Mesenchymal stem cell (in vitro differentiated cells and primary cell): ENCODE data around the gene IL1A.

ENCODE experiments used
- DNase-seq: peaks from one replicate; pipeline ENCODE4 v3.0.0-alpha.2; 2013
- H2AFZ ChIP-seq: one replicate; pipeline ENCODE4 v1.6.1; 2013; ENCODE audit warnings: low read depth, mild to moderate bottlenecking, control low read depth, inconsistent platforms, low read length, moderate library complexity
- H2AK5ac ChIP-seq: 2 replicates; pipeline ENCODE4 v1.6.1; 2013; ENCODE audit warnings: low read length, moderate library complexity, mild to moderate bottlenecking, inconsistent platforms; ENCODE audit not compliant: severe bottlenecking
- H2BK120ac ChIP-seq: one replicate; pipeline ENCODE4 v1.6.1; 2013; ENCODE audit warnings: low read depth, mild to moderate bottlenecking, inconsistent platforms, low read length, moderate library complexity
- H2BK12ac ChIP-seq, 2 experiments: one replicate each; pipeline ENCODE4 v1.6.1; 2013; ENCODE audit warnings: inconsistent platforms in 2 of 2, low read length in 2 of 2, mild to moderate bottlenecking in 2 of 2, moderate library complexity in 2 of 2, control low read depth in 1 of 2
- H2BK15ac ChIP-seq: one replicate; pipeline ENCODE4 v1.6.1; 2013; ENCODE audit warnings: mild to moderate bottlenecking, low read depth, inconsistent platforms; ENCODE audit not compliant: poor library complexity, severe bottlenecking
- H2BK5ac ChIP-seq: 2 replicates; pipeline ENCODE4 v1.6.1; 2013; ENCODE audit warnings: low read depth, mild to moderate bottlenecking, low read length, control low read depth, inconsistent platforms; ENCODE audit not compliant: poor library complexity, severe bottlenecking
- H3K14ac ChIP-seq, 2 experiments: one replicate each; pipeline ENCODE4 v1.6.1; 2013; ENCODE audit warnings: inconsistent platforms in 2 of 2, low read length in 2 of 2, control low read depth in 1 of 2, mild to moderate bottlenecking in 1 of 2, moderate library complexity in 1 of 2
- H3K18ac ChIP-seq, 2 experiments: one replicate each; pipeline ENCODE4 v1.6.1; 2013; ENCODE audit warnings: inconsistent platforms in 2 of 2, low read length in 2 of 2, control low read depth in 1 of 2, low read depth in 1 of 2, mild to moderate bottlenecking in 1 of 2
- H3K23ac ChIP-seq, 2 experiments: one replicate each; pipeline ENCODE4 v1.6.1; 2013; ENCODE audit warnings: inconsistent platforms in 2 of 2, low read length in 2 of 2, mild to moderate bottlenecking in 2 of 2, moderate library complexity in 2 of 2, control low read depth in 1 of 2
- H3K27ac ChIP-seq: 2 replicates; pipeline ENCODE4 v1.5.1; 2013; ENCODE audit warnings: mild to moderate bottlenecking, moderate library complexity, low read length, control low read depth, inconsistent platforms; ENCODE audit not compliant: poor library complexity, severe bottlenecking
- H3K27me3 ChIP-seq, 2 experiments: 2 replicates each; pipeline versions ENCODE4 v1.6.1 to v1.7.0; 2013; ENCODE audit warnings: low read length in 2 of 2, mild to moderate bottlenecking in 2 of 2, moderate library complexity in 2 of 2, control low read depth in 1 of 2, inconsistent platforms in 1 of 2; ENCODE audit not compliant: control insufficient read depth in 1 of 2, insufficient read depth in 1 of 2
- H3K36me3 ChIP-seq, 2 experiments: 2 replicates each; pipeline versions ENCODE4 v1.6.1 to v1.7.0; 2013; ENCODE audit warnings: low read length in 2 of 2, control low read depth in 1 of 2, inconsistent platforms in 1 of 2, low read depth in 1 of 2, mild to moderate bottlenecking in 1 of 2; ENCODE audit not compliant: insufficient read depth in 2 of 2, control insufficient read depth in 1 of 2
- H3K4ac ChIP-seq, 2 experiments: one replicate each; pipeline ENCODE4 v1.6.1; 2013; ENCODE audit warnings: inconsistent platforms in 2 of 2, low read length in 2 of 2, mild to moderate bottlenecking in 2 of 2, moderate library complexity in 2 of 2, control low read depth in 1 of 2, low read depth in 1 of 2
- H3K4me1 ChIP-seq: 2 replicates; pipeline ENCODE4 v1.6.1; 2013; ENCODE audit warnings: low read depth, low read length, control low read depth; ENCODE audit not compliant: control insufficient read depth, insufficient read depth
- H3K4me2 ChIP-seq: 2 replicates; pipeline ENCODE4 v1.6.1; 2013; ENCODE audit warnings: low read length, mild to moderate bottlenecking, inconsistent platforms; ENCODE audit not compliant: poor library complexity, severe bottlenecking
- H3K4me3 ChIP-seq, 2 experiments: 2 replicates each; pipeline versions ENCODE4 v1.5.1 to v1.7.0; 2013; ENCODE audit warnings: low read length in 2 of 2, mild to moderate bottlenecking in 2 of 2, control low read depth in 1 of 2, low read depth in 1 of 2; ENCODE audit not compliant: insufficient read depth in 1 of 2
- H3K79me1 ChIP-seq: replicated peaks from 2 replicates; pipeline ENCODE4 v1.6.1; 2013; ENCODE audit warnings: mild to moderate bottlenecking, control low read depth, low read length, inconsistent platforms; ENCODE audit not compliant: poor library complexity, severe bottlenecking
- H3K9ac ChIP-seq: 2 replicates; pipeline ENCODE4 v1.7.0; 2013; ENCODE audit warnings: mild to moderate bottlenecking, low read length, moderate library complexity
- H3K9me3 ChIP-seq: 2 replicates; pipeline ENCODE4 v1.7.0; 2013; ENCODE audit warnings: mild to moderate bottlenecking, low read length; ENCODE audit not compliant: control insufficient read depth
- H4K8ac ChIP-seq: one replicate; pipeline ENCODE4 v1.6.1; 2013; ENCODE audit warnings: inconsistent platforms, mild to moderate bottlenecking, low read length, moderate library complexity
- H4K91ac ChIP-seq: one replicate; pipeline ENCODE4 v1.6.1; 2013; ENCODE audit warnings: mild to moderate bottlenecking, low read length, inconsistent platforms
- WGBS: methylation state at CpG from one replicate; pipeline ENCODE4 v1.1.7; 2013; ENCODE audit warnings: mixed read lengths; 5-methylcytosine and 5-hydroxymethylcytosine counted together

The IL1A gene

GRCh38 chr2:112730216-112730615 is 54.1 kb downstream of the IL1A start:
- Histone ChIP-seq H3K79me1 (no peaks in the 10 kb centered on the region), H3K4me3 (no peak overlapping the region), H2AFZ (no peak overlapping the region), H3K4me1 (peaks cover 3% of the 10 kb centered on the region), H3K9me3 (no peaks in the 10 kb centered on the region), H2BK15ac (no peak overlapping the region), H3K23ac (no peak overlapping the region), H3K36me3 (no peaks in the 10 kb centered on the region), H3K4me2 (no peak overlapping the region), H4K91ac (no peak overlapping the region), H2BK120ac (no peak overlapping the region), H2BK12ac (no peak overlapping the region), H4K8ac (no peak overlapping the region), H3K14ac (no peak overlapping the region), H2BK5ac (no peak overlapping the region), H3K18ac (no peak overlapping the region), H2AK5ac (no peak overlapping the region), H3K9ac (no peak overlapping the region), H3K4ac (no peak overlapping the region), H3K27me3 (peaks cover 0 to 15% of the 10 kb centered on the region in 2 experiments), H3K27ac (no peak overlapping the region)
- WGBS = 88% methylated on average over 8 of the region's 8 CpGs
- DNase-seq = no peak

GRCh38 chr2:112728378-112729175 is 55.7 kb downstream of the IL1A start:
- H2AK5ac ChIP-seq = no peak overlapping the region
- H2BK12ac ChIP-seq = no peak overlapping the region
- no peak overlapping the region for H2BK15ac ChIP-seq
- no peak overlapping the region for H2BK5ac ChIP-seq
- H3K4ac ChIP-seq = no peak overlapping the region
- peaks cover 5% of the 10 kb centered on the region for H3K4me1 ChIP-seq
- WGBS = 69% methylated on average over 7 of the region's 11 CpGs
- DNase-seq = no peak
- H4K8ac ChIP-seq = no peak overlapping the region
- H3K18ac ChIP-seq = peak overlapping the region in 1 of 2 experiments; percentile 18
- no peak overlapping the region for H2AFZ ChIP-seq
- H3K9ac ChIP-seq = no peak overlapping the region
- no peak overlapping the region for H3K14ac ChIP-seq
- no peak overlapping the region for H2BK120ac ChIP-seq
- H3K4me3 ChIP-seq = no peak overlapping the region
- no peaks in the 10 kb centered on the region for H3K79me1 ChIP-seq
- no peak overlapping the region for H3K23ac ChIP-seq
- H3K27ac ChIP-seq = no peak overlapping the region
- no peak overlapping the region for H4K91ac ChIP-seq
- no peaks in the 10 kb centered on the region for H3K36me3 ChIP-seq
- peaks cover 0 to 15% of the 10 kb centered on the region in 2 experiments for H3K27me3 ChIP-seq
- H3K4me2 ChIP-seq = no peak overlapping the region
- no peaks in the 10 kb centered on the region for H3K9me3 ChIP-seq

GRCh38 chr2:112728029-112728362 is 56.3 kb downstream of the IL1A start:
- Histone ChIP-seq H3K4ac (no peak overlapping the region), H2AK5ac (no peak overlapping the region), H3K9ac (no peak overlapping the region), H2AFZ (no peak overlapping the region), H3K79me1 (no peaks in the 10 kb centered on the region), H3K18ac (no peak overlapping the region), H3K4me3 (no peak overlapping the region), H3K4me2 (no peak overlapping the region), H2BK5ac (no peak overlapping the region), H3K36me3 (no peaks in the 10 kb centered on the region), H3K27me3 (peaks cover 0 to 15% of the 10 kb centered on the region in 2 experiments), H4K8ac (no peak overlapping the region), H3K14ac (no peak overlapping the region), H3K27ac (no peak overlapping the region), H4K91ac (no peak overlapping the region), H3K4me1 (peaks cover 5% of the 10 kb centered on the region), H2BK12ac (no peak overlapping the region), H3K23ac (no peak overlapping the region), H3K9me3 (no peaks in the 10 kb centered on the region), H2BK15ac (no peak overlapping the region), H2BK120ac (no peak overlapping the region)
- WGBS = 93% methylated on average over 1 of the region's 4 CpGs
- no peak for DNase-seq

- no peak for DNase-seq
- Histone ChIP-seq H3K14ac (no peak overlapping the region), H3K79me1 (no peaks in the 10 kb centered on the region), H3K27me3 (peaks cover 0 to 15% of the 10 kb centered on the region in 2 experiments), H3K9me3 (no peaks in the 10 kb centered on the region), H3K36me3 (no peaks in the 10 kb centered on the region), H3K4me1 (peaks cover 5% of the 10 kb centered on the region), H3K18ac (no peak overlapping the region), H4K8ac (no peak overlapping the region), H4K91ac (no peak overlapping the region), H2BK15ac (no peak overlapping the region), H3K4me3 (no peak overlapping the region), H3K27ac (no peak overlapping the region), H3K9ac (no peak overlapping the region), H3K4me2 (no peak overlapping the region), H2BK12ac (peak overlapping the region in 1 of 2 experiments; percentile 52), H2BK5ac (no peak overlapping the region), H2AFZ (no peak overlapping the region), H2BK120ac (no peak overlapping the region), H3K23ac (no peak overlapping the region), H3K4ac (no peak overlapping the region), H2AK5ac (no peak overlapping the region)
- WGBS = 87% methylated on average over 19 of the region's 19 CpGs
Measured at GRCh38 chr2:112727276-112728028, 56.8 kb downstream of the IL1A start.
